HEK293 (cell line): ENCODE measurements around the gene ZNF629.

ENCODE experiments used
- CTCF ChIA-PET: fragments of 350-600 bp; formaldehyde crosslinking; extraction: SDS; loops from one replicate; lab custom pipeline; 2021; ENCODE audit warnings: antibody characterized with exemption; lab: Yijun Ruan, JAX
- POLR2A ChIA-PET: fragments of 300-600 bp; formaldehyde crosslinking; extraction: SDS; loops from one replicate; lab custom pipeline; 2020; ENCODE audit warnings: antibody characterized with exemption, inconsistent platforms; lab: Yijun Ruan, JAX
- H3K27ac ChIP-seq: fragments of 200-500 bp; sonication (Bioruptor generic); 2 replicates; pipeline ENCODE4 v1.5.1; 2014; ENCODE audit warnings: low read depth, low read length, control low read depth, inconsistent platforms; ENCODE audit errors: extremely low read depth
- H3K36me3 ChIP-seq, 2 experiments: fragments of 200-500 bp in 1 of 2; sonication (Bioruptor generic) in 1 of 2; 1 replicate in 1 of 2; 2 replicates in 1 of 2; pipeline ENCODE4 v1.5.1; 2014 to 2017; ENCODE audit warnings: inconsistent platforms in 2 of 2, low read length in 2 of 2; ENCODE audit not compliant: control insufficient read depth in 2 of 2, insufficient read depth in 1 of 2
- H3K4me1 ChIP-seq: fragments of 200-500 bp; sonication (Bioruptor generic); 2 replicates; pipeline ENCODE4 v1.5.1; 2014; ENCODE audit warnings: mild to moderate bottlenecking, low read length, inconsistent platforms; ENCODE audit not compliant: control insufficient read depth, insufficient read depth
- H3K4me3 ChIP-seq: 2 replicates; pipeline ENCODE4 v1.5.1; 2011; ENCODE audit warnings: low read depth, mild to moderate bottlenecking, control low read depth, low read length, moderate library complexity
- H3K9me3 ChIP-seq: fragments of 200-500 bp; sonication (Bioruptor generic); 2 replicates; pipeline ENCODE4 v1.5.1; 2014; ENCODE audit warnings: low read depth, low read length, inconsistent platforms; ENCODE audit not compliant: control insufficient read depth, insufficient read depth
- AEBP2 ChIP-seq: fragments of 450-650 bp; formaldehyde crosslinking; IDR thresholded peaks from 2 replicates; pipeline ENCODE4 v1.5.1; 2016; ENCODE audit warnings: missing biosample characterization, missing genetic modification characterization, borderline replicate concordance
- SCRT2 ChIP-seq: fragments of 450-650 bp; formaldehyde crosslinking; IDR thresholded peaks from 2 replicates; pipeline ENCODE4 v1.5.1; 2016; ENCODE audit warnings: missing biosample characterization, missing genetic modification characterization
- WT1 ChIP-seq: fragments of 450-650 bp; formaldehyde crosslinking; IDR thresholded peaks from 2 replicates; pipeline ENCODE4 v1.5.1; 2016; ENCODE audit warnings: missing biosample characterization, missing genetic modification characterization
- ZFP3 ChIP-seq: fragments of 450-650 bp; formaldehyde crosslinking; IDR thresholded peaks from 2 replicates; pipeline ENCODE4 v1.5.1; 2016; ENCODE audit warnings: low read depth, missing biosample characterization, missing genetic modification characterization
- ZIC2 ChIP-seq: fragments of 450-650 bp; formaldehyde crosslinking; IDR thresholded peaks from 2 replicates; pipeline ENCODE4 v1.5.1; 2016; ENCODE audit warnings: missing biosample characterization, missing genetic modification characterization
- ZNF350 ChIP-seq: fragments of 450-650 bp; formaldehyde crosslinking; IDR thresholded peaks from 2 replicates; pipeline ENCODE4 v1.5.0; 2017; ENCODE audit warnings: missing biosample characterization, mild to moderate bottlenecking, missing genetic modification characterization
- ZNF529 ChIP-seq: fragments of 450-650 bp; formaldehyde crosslinking; IDR thresholded peaks from 2 replicates; pipeline ENCODE4 v1.5.1; 2017; ENCODE audit warnings: missing genetic modification characterization, missing biosample characterization; ENCODE audit not compliant: insufficient replicate concordance
- ZNF600 ChIP-seq: fragments of 450-650 bp; formaldehyde crosslinking; IDR thresholded peaks from 2 replicates; pipeline ENCODE4 v1.5.1; 2016; ENCODE audit warnings: missing biosample characterization, missing genetic modification characterization
- TF ChIP-seq, protein P1 (sequence below): fragments of 450-650 bp; IDR thresholded peaks from 2 replicates; pipeline ENCODE4 v1.5.1; 2018; ENCODE audit warnings: missing biosample characterization, mild to moderate bottlenecking, missing genetic modification characterization
- TF ChIP-seq, protein P2 (sequence below): fragments of 450-650 bp; formaldehyde crosslinking; IDR thresholded peaks from 2 replicates; pipeline ENCODE4 v1.5.1; 2016; ENCODE audit warnings: missing biosample characterization, missing genetic modification characterization
- TF ChIP-seq, protein P3 (sequence below): fragments of 450-650 bp; formaldehyde crosslinking; IDR thresholded peaks from 2 replicates; pipeline ENCODE4 v1.5.1; 2016; ENCODE audit warnings: missing biosample characterization, missing genetic modification characterization, low read depth

The ZNF629 gene

GRCh38 chr16:30784215-30784614 lies 2.8 kb downstream of the ZNF629 start:
- Histone ChIP-seq H3K27ac (no peak overlapping the region), H3K4me1 (peaks cover 3% of the 10 kb centered on the region; the same call in 1 of the 2 replicates), H3K36me3 (peaks cover 0 to 61% of the 10 kb centered on the region in 2 experiments; a peak in 1 of 3 replicates), H3K4me3 (no peak overlapping the region), H3K9me3 (no peaks in the 10 kb centered on the region)
- TF ChIP-seq ZNF600 (peak; percentile 84), SCRT2 (no peak), ZIC2 (no peak)
- TF ChIP-seq, protein P1, sequence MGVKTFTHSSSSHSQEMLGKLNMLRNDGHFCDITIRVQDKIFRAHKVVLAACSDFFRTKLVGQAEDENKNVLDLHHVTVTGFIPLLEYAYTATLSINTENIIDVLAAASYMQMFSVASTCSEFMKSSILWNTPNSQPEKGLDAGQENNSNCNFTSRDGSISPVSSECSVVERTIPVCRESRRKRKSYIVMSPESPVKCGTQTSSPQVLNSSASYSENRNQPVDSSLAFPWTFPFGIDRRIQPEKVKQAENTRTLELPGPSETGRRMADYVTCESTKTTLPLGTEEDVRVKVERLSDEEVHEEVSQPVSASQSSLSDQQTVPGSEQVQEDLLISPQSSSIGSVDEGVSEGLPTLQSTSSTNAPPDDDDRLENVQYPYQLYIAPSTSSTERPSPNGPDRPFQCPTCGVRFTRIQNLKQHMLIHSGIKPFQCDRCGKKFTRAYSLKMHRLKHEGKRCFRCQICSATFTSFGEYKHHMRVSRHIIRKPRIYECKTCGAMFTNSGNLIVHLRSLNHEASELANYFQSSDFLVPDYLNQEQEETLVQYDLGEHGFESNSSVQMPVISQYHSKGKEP: no peak
- ChIA-PET CTCF (interaction anchor here (0.6 to 1.2 kb wide), 3 partner anchors 19 to 123 kb away, joined by 3 to 4 read pairs (median 3); no protein-coding TSS in a partner anchor), POLR2A (interaction anchor here (1.1 to 2.4 kb wide), 3 partner anchors 10 to 36 kb away, joined by 5 to 8 read pairs (median 7); partner anchors contain the start of gene PHKG2)

DNA sequence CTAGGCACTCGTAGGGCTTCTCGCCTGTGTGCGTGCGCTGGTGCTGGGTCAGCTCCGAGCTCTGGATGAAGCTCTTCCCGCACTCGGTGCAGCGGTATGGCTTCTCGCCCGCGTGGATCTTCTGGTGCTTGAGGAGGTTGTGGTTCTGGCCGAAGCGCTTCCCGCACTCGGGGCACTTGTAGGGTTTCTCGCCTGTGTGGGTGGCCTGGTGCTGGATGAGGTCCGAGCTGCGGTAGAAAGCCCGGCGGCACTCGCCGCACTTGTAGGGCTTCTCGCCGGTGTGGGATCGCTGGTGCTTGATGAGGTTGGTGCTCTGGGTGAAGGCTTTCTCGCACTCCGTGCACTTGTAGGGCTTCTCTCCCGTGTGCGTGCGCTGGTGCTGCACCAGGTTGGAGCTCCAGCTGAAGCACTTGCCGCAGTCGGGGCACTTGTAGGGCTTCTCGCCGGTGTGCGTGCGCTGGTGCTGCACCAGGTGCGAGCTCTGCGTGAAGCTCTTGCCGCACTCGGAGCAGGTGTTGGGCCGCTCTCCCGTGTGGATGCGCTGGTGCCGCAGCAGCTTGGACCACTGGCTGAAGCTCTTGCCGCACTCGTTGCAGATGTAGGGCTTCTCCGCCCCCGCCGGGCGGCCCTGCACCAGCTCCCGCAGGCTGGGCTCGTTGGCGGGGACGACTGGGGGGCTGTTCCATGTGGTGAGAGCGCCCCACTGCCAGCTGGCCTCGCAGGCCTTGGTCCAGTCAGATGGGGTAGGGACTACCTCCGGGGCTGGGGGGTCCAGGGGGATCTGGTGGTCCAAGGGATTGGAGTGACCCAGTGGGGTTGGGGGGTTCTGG lies 3.5 kb downstream of the ZNF629 start:
- TF ChIP-seq AEBP2 (tag by site-specific recombination) (no peak), ZNF350 (no peak), ZNF529 (tag by site-specific recombination) (no peak), WT1 (no peak), ZFP3 (tag by site-specific recombination) (no peak)
- TF ChIP-seq, protein P2, sequence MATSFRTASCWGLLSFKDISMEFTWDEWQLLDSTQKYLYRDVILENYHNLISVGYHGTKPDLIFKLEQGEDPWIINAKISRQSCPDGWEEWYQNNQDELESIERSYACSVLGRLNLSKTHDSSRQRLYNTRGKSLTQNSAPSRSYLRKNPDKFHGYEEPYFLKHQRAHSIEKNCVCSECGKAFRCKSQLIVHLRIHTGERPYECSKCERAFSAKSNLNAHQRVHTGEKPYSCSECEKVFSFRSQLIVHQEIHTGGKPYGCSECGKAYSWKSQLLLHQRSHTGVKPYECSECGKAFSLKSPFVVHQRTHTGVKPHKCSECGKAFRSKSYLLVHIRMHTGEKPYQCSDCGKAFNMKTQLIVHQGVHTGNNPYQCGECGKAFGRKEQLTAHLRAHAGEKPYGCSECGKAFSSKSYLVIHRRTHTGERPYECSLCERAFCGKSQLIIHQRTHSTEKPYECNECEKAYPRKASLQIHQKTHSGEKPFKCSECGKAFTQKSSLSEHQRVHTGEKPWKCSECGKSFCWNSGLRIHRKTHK (tag by site-specific recombination): no peak
- TF ChIP-seq, protein P3, sequence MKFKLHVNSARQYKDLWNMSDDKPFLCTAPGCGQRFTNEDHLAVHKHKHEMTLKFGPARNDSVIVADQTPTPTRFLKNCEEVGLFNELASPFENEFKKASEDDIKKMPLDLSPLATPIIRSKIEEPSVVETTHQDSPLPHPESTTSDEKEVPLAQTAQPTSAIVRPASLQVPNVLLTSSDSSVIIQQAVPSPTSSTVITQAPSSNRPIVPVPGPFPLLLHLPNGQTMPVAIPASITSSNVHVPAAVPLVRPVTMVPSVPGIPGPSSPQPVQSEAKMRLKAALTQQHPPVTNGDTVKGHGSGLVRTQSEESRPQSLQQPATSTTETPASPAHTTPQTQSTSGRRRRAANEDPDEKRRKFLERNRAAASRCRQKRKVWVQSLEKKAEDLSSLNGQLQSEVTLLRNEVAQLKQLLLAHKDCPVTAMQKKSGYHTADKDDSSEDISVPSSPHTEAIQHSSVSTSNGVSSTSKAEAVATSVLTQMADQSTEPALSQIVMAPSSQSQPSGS (tag by site-specific recombination): no peak
- H3K36me3 ChIP-seq: peaks cover 0 to 61% of the 10 kb centered on the region in 2 experiments; a peak in 1 of 3 replicates
- H3K27ac ChIP-seq: no peak overlapping the region
- H3K4me1 ChIP-seq: peaks cover 3% of the 10 kb centered on the region; the same call in 1 of the 2 replicates
- CTCF ChIA-PET: interaction anchor here (0.8 to 2.1 kb wide), 6 partner anchors 19 to 1085 kb away, joined by 3 to 7 read pairs (median 4); partner anchors contain the start of gene TBX6
- POLR2A ChIA-PET: interaction anchor here (0.5 to 2.4 kb wide), 7 partner anchors 9 to 61 kb away, joined by 3 to 8 read pairs (median 5); no protein-coding TSS in a partner anchor
- H3K9me3 ChIP-seq: no peaks in the 10 kb centered on the region
- no peak overlapping the region for H3K4me3 ChIP-seq
